Suprapubic skin (tissue), 3 donors: ENCODE results near the gene NACA2.

Source experiments
- EP300 ChIP-seq: sonication (generic); formaldehyde crosslinking; IDR thresholded peaks from one replicate; pipeline ENCODE4 v1.6.1; 2017; ENCODE audit warnings: antibody characterized with exemption
- TF ChIP-seq, protein P1 (sequence below), 2 donors: fragments of 200-600 bp in 1 of 2; fragments of 450-650 bp in 1 of 2; sonication (generic) in 1 of 2; IDR thresholded peaks; one replicate each; pipeline ENCODE4 v1.5.1; 2016 to 2019; ENCODE audit warnings: antibody characterized with exemption in 2 of 2, mild to moderate bottlenecking in 1 of 2, moderate library complexity in 1 of 2

DNA sequence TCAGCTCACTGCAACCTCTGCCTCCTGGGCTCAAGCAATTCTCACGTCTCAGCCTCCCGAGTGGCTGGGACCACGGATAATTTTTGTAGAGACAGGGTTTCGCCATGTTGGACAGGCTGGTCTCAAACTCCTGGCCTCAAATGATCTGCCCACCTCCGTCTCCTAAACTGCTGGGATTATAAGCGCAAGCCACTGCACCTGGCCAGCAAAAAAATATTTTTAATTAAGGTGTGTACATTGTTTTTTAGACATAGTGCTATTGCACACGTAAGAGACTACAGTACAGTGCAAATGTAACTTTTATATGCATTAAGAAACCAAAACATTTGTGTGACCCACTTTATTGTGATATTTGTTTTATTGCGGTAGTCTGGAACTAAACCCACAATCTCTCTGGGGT, 49.0 kb downstream of the NACA2 start:
- TF ChIP-seq, protein P1, sequence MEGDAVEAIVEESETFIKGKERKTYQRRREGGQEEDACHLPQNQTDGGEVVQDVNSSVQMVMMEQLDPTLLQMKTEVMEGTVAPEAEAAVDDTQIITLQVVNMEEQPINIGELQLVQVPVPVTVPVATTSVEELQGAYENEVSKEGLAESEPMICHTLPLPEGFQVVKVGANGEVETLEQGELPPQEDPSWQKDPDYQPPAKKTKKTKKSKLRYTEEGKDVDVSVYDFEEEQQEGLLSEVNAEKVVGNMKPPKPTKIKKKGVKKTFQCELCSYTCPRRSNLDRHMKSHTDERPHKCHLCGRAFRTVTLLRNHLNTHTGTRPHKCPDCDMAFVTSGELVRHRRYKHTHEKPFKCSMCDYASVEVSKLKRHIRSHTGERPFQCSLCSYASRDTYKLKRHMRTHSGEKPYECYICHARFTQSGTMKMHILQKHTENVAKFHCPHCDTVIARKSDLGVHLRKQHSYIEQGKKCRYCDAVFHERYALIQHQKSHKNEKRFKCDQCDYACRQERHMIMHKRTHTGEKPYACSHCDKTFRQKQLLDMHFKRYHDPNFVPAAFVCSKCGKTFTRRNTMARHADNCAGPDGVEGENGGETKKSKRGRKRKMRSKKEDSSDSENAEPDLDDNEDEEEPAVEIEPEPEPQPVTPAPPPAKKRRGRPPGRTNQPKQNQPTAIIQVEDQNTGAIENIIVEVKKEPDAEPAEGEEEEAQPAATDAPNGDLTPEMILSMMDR (IDR thresholded peaks at IDR 0.05): no peak
- no peak for TF ChIP-seq EP300
